ENCODE measurements around the gene EEFSEC.

Gene EEFSEC

DNA sequence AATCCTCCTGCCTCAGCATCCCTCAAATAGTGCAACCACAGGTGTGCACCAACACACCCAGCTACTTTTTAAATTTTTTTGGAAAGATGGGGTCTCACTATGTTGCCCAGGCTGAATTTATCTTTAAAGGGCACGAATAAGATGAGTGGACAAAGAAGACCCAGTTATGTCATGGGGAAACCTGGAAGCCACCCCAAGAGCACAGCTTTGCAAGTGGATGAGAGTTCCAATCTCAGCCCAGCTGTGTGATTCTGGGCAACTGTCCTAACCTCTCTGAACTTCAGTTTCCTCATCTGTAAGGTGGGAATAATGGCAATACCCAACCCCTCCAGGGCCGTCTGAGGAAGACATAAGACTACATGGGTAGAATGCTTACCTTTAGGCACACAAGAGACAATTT is 281.2 kb downstream of the EEFSEC start:
- in situ Hi-C loops (cut with MboI; ENCODE audit: low sequenced_read_pairs) = loop anchor here (25.0 kb wide), 1 partner anchor 153 kb away; no protein-coding TSS in a partner anchor

DNA sequence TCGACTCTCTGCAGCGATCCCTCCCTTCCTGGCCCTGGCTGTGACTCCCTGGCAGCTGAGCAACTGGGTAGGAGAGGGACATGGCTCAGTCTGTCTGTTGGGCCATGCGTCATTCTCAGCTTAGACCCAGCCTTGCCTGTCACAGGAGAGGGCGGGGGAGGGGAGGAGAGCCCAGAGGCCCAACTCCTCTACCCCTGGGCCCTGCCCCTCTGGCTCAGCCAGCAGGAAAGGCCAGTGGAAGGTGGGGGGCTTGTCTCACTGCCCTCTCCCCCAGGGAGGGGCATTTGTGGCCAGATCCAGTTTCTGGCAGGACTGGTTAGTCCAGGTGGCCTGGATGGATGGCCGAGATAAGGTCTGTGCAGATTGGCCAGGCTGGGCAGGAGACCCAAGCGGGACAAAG is 281.8 kb downstream of the EEFSEC start:
- in situ Hi-C loops (cut with MboI; ENCODE audit: low sequenced_read_pairs) = loop anchor here (25.0 kb wide), 1 partner anchor 152 kb away; no protein-coding TSS in a partner anchor

DNA sequence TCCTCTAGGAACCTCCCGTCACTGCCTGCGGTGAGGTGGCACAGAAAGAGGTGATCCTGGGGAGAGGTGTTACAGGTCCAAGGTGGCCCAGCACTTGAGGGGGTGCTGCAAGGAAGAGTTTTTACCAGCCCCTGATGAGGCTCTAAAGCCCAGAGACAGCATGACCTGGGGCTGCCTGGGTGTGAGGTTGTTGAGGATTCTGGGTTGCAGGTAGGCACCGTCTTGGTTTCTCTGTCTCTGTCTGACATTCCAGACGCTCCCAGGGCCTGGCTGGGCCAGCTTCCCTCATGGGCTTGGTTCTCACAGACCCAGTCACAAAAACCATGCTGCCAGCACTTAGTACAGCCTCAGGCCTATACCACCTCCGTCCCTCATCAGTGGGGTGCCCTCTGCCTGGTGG is 282.3 kb downstream of the EEFSEC start:
- in situ Hi-C loops (cut with MboI; ENCODE audit: low sequenced_read_pairs) = loop anchor here (25.0 kb wide), 1 partner anchor 152 kb away; no protein-coding TSS in a partner anchor

DNA sequence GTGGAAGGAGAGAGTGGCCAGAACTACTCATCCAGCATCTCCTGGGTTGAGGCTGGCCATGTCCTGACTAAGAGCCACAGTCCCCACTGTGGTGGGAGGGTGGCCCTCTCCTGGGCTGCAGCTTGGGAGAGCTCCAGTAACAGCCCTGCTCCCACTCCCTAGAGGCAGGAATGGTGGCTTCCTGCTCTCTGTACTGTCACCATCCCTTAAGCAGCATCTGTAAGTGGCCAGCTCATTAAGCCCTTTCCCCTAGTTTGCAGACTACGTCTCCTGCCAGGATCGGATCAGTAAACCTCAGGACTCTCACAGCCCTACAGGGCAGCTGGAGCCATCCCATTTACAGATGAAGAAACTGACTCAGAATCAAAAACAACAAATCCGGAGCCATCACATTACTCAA is 282.9 kb downstream of the EEFSEC start:
- in situ Hi-C loops (cut with MboI; ENCODE audit: low sequenced_read_pairs) = loop anchor here (25.0 kb wide), 1 partner anchor 151 kb away; no protein-coding TSS in a partner anchor

DNA sequence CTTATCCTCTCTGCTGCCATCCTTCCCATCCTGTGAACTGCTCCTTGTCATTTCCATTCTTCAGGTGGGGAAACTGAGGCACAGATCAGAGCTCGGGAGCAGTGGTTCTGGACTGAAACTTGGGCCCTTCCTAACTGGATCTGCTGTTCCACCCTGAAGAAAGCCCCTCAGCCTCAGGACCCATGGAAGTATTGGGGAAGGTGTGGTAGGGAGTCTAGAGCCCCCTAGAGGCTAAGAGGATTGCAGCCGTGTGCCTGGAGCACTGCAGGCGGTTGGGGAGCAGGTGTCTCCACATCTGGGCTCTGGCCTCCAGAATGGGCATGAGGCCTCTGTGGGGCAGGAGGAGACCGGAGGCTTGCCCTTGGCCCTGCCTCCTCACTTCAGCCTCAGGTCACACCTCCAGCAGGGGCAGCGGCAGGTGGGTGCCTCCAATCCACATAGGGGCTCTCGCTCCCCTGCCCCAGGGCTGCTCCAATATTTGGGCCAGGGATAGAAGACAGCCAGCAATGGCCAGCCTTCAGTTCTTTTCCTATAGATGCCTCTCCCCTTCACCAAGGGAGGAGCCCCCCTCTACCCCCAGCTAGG is 285.3 kb downstream of the EEFSEC start:
- in situ Hi-C loops (cut with MboI; ENCODE audit: low sequenced_read_pairs) = loop anchor here (25.0 kb wide), 1 partner anchor 149 kb away; no protein-coding TSS in a partner anchor

DNA sequence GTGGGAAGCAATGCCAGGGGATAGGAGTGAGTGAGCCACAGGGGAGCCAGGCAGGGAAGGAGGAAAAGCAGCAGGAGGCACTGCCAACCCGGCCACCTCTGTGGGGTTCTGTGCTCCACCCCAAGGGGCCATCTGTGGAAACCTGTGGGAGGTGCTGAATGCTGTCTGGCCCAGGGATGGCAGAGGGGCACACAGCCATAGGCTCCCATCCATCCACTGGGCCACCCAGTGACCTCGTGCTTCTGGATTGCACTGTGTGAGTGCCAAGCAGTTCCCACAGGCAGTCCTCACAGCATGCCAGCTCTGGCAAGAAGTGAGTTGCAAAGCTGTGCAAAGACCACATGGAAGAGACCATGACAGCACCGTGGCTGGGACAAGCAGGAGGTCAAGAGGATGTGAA is 285.9 kb downstream of the EEFSEC start:
- in situ Hi-C loops (cut with MboI; ENCODE audit: low sequenced_read_pairs) = loop anchor here (25.0 kb wide), 1 partner anchor 148 kb away; no protein-coding TSS in a partner anchor

DNA sequence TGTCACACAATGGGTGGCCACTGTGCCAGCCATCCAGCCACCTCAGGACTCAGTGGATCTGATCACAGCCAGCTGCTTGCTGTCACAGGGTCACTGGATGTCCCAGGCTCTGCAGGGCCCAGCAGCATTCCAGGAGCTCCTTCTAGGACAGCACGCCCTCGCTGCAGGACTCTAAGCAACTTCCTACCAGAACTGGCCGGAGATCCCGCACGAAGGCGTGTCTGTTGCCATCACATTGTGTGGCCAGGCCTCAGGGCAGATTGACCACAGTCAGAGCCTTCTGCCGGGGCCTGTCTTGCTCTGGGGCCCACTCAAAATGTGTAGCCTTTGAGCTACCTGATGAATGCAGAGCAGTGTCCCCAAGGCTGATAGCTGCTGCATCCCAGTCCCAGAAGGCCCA is 288.8 kb downstream of the EEFSEC start:
- in situ Hi-C loops (cut with MboI; ENCODE audit: low sequenced_read_pairs) = loop anchor here (25.0 kb wide), 1 partner anchor 145 kb away; no protein-coding TSS in a partner anchor

DNA sequence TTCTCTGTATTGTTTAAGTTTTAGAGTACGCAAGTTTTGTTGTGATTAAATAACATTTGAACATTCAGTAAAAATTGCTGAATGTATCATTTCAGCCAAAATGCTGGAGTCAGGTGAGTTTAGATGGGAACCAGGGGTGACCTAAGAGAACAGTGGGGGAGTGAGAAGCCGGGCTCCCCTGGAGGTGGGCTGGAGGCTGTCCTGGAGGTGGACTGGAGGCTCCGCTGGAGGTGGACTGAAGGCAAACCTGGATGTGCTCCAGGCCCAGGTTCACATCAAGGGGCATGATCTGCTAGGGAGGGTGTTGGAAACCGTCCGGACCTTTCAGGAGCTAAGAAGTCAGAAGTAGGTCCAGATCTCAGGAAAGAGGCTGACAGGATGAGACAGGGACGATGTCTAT is 289.7 kb downstream of the EEFSEC start:
- in situ Hi-C loops (cut with MboI; ENCODE audit: low sequenced_read_pairs) = loop anchor here (25.0 kb wide), 1 partner anchor 144 kb away; no protein-coding TSS in a partner anchor

DNA sequence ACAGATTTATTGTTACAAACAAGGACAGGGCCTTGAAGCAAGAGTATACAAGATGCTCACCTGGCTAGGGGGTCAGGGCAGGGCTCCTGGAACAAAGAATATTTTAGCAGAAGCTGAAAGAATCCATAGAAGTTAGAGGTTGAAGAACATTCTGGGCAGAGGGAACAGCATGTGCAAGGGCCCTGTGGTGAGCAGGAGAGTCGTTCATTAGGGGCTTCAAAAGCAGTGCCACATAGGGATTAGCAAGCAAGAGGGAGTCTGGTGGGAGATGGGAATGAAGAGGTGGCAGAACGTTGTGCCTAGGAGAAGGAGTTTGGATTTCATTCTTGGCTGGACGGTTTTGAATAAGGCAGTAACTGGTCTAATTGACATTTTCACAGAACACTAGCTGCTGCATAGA is 290.5 kb downstream of the EEFSEC start:
- in situ Hi-C loops (cut with MboI; ENCODE audit: low sequenced_read_pairs) = loop anchor here (25.0 kb wide), 1 partner anchor 144 kb away; no protein-coding TSS in a partner anchor

DNA sequence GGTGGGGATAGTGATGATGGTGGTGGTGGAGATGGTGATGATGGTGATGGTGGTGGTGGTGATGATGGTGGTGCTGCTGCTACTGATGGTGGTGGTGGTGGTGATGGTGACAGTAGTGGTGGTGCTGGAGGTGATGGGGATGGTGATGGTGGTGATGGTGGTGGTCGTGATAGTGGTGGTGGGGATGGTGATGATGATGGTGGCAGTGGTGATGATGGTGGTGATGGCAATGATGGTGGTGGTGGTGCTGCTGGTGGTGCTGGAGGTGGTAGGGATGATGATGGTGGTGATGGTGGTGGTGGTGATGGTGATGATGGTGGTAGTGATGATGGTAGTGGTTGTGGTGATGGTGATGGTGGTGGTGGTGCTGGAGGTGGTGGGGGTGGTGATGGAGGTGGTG is 292.1 kb downstream of the EEFSEC start:
- in situ Hi-C loops (cut with MboI; ENCODE audit: low sequenced_read_pairs) = loop anchor here (25.0 kb wide), 1 partner anchor 142 kb away; no protein-coding TSS in a partner anchor

DNA sequence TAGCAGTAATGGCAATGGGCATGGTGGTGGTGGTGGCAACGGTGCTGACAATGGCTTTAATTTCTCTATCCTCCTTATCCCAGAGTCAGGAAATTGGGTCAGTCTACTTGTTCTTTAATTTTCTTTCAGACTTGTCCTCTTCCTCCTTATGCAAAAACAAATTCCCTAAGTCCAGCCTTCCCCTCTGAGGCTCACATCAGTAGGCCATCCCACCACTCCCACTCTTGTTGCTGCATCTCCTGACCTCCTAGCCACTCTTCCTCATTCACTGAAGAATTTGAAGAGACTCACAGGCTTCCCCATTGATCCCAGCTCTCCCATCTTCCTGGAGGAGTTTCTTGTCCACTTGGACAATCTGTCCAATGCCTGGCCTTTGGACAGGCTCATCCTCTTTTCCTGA is 293.5 kb downstream of the EEFSEC start:
- in situ Hi-C loops (cut with MboI; ENCODE audit: low sequenced_read_pairs) = loop anchor here (25.0 kb wide), 1 partner anchor 140 kb away; no protein-coding TSS in a partner anchor

DNA sequence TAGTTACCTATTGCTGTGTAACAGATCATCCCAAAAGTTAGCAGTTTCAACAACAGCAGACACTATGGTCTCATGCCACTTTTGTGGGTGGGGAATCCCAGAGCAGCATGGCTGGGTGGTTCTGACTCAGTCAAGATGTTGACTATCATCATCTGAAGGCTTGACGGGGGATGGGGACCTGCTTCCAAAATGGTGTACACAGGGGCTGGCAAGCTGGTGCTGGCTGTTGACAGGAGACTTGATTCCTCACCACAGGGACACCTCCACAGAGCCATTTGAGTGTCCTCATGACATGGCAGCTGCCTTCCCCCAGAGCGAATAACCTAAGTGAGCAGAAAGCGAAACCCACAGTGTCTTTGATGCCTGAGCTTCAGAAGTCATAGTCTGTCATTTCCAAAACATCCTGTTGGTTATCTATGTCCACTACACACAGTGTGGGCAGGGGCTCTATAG is 294.3 kb downstream of the EEFSEC start:
- in situ Hi-C loops (cut with MboI; ENCODE audit: low sequenced_read_pairs) = loop anchor here (25.0 kb wide), 1 partner anchor 140 kb away; no protein-coding TSS in a partner anchor

DNA sequence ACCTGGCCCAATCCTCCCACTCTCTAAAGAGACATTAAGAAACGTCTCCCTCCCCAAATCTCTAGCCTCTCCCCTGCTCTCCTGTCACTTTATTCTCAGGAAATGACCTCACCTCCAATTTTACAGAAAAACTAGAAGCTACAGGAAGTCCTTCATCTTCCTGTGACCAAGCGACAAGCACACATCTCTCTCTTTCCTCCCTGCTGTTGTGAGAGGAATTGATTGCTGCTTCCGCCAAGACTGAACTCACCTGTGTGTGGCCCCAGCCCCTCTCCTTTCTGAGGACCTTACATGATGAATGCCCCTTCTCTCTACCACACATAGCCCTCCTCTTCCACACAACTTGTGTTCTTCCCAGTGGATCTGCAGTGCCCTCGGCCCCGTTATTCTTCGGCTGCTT is 295.2 kb downstream of the EEFSEC start:
- in situ Hi-C loops (cut with MboI; ENCODE audit: low sequenced_read_pairs) = loop anchor here (25.0 kb wide), 1 partner anchor 139 kb away; no protein-coding TSS in a partner anchor

DNA sequence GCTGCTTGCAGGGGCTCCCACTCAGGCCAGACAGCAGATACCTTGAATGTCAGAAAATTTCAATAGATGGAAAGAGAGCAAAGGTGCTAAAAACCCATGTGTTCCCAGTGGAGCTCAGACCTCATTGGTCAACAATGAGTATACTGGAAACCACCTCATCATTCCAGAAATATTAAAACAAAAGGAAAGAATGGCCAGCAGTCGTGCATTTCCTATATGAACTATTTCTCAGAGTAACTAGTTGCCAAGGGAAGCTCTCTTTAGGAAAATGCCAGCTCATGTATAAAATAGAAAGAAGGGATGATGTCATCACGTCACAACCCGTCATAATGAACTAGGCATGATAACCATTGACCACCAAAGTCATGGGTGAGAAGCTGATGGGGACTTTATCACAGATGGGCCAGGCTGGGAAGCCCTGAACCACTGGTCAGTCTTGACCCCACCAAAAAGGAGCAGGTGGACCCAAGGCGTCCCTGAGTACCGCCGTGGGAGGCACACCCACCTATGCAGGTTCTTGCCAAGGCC is 295.9 kb downstream of the EEFSEC start:
- in situ Hi-C loops (cut with MboI; ENCODE audit: low sequenced_read_pairs) = loop anchor here (25.0 kb wide), 1 partner anchor 138 kb away; no protein-coding TSS in a partner anchor

DNA sequence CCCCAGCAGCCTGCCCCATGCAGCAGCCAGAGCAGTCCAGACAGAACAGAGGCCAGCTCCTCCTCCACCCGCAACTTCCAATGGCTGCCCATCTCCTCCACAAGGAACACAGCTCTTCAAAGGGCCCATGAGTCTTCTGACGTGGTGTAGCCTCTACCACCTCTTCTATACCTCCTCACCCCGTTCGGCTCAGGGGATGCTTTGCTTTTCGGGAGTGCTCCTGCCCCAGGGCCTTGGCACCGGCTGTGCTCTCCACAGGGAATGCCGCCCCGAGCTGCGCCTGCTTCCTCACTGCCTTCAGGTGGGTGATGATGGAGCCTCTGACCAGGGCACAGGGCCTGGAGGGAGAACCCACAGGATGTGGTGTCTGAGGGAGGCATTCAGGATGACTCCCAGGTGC is 298.8 kb downstream of the EEFSEC start:
- in situ Hi-C loops (cut with MboI; ENCODE audit: low sequenced_read_pairs) = no loop called here

DNA sequence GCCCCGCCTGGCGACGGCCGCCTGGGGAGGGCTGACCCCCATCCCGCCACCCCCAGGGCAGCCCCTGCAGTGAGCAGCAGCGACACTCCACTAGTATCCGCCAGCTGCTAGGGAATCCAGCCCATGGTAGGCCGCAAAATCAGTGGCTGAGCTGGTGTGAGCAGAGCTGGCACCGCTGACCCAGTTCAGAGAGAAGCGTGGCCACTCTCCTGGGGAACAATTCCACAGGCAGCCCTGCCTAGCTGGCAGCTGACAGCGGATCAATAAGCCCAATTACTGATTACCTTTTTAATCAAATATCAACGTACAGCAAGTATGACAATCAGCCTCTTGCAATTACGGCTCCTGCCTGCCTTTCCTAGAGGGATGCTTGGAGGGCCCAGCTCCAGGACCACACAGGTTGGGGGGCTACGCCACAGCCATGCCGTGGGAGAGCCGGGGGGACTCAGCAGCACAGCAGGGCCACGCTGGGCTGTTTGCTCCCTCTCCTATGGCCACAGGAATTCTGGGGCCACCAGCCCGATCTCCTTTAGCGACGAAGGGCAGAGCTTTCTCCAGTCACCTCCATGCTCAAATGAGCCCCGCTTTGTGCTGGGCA is 299.5 kb downstream of the EEFSEC start:
- in situ Hi-C loops (cut with MboI; ENCODE audit: low sequenced_read_pairs) = no loop called here

DNA sequence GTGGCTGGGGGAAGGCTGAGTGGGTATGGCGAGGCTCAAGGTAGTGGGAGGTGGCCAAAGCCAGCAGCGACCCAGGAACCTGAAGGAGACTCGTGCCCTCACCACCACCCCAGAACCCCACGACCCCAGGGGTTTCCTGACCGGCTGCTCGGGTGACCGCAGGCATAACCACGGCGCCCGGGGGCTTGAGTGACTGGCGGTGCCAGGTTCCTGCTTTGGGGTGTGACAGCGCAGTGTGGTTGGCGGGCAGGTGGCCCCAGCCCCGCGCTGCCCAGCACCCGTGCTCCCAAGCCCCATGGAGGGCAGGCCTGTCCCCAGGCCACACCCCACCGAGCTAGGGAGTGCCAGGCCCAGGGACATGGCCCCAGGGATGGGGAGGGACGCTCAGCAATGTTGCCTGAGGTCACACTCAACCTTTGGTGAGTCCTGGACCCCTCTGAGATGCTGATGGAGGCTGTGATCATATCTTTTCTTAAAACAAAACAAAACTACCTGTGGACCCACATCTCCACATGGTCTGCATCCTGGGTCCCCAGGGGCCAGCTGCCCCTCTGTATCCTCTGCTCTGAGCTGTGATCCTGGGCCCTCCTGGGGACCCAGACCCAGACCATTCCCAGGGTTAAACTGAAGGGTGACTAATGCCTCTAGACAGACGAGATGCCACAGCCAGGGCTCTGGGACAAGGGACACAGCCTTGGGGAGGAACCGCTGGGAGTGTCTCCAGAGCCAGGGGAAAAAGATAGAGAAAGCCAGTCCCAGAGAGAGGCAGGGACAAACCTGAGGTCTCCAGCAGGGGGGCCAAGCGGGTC is 300.4 kb downstream of the EEFSEC start:
- in situ Hi-C loops (cut with MboI; ENCODE audit: low sequenced_read_pairs) = no loop called here

DNA sequence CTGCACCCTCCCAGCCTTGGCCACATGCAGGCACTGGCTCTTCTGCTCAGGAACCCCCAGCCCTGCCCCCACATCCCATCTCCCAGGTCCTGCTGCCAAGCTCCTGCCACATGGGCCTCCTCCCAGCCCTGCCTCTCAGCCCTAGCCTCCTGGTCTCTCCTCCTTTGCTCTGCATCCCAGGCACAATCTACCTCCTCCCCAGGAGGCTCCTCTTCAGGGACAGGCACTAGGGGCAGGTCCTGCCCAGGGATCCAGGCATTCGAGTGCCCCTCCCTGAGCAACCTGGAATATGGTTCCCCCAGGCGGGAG is 301.0 kb downstream of the EEFSEC start:
- in situ Hi-C loops (cut with MboI; ENCODE audit: low sequenced_read_pairs) = no loop called here

DNA sequence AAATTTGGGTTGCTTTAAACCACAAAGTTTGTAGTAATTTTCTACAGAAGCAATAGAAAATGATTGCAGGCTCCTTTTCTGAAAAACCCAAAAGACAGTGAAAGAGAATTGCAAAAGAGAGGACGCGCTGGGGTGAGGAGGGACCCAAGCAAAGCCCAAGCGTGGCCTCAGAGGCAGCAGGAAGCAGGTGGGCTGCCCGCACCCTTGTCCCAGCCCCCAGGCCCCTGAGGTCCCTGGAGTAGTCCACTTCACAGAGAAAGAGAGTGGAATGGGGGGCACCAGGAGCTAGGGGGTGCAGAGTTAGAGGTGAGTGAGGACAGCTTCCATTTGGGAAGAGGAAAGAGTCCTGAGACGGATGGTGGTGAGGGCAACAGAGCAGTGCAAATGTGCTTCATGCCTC is 301.8 kb downstream of the EEFSEC start:
- in situ Hi-C loops (cut with MboI; ENCODE audit: low sequenced_read_pairs) = no loop called here

DNA sequence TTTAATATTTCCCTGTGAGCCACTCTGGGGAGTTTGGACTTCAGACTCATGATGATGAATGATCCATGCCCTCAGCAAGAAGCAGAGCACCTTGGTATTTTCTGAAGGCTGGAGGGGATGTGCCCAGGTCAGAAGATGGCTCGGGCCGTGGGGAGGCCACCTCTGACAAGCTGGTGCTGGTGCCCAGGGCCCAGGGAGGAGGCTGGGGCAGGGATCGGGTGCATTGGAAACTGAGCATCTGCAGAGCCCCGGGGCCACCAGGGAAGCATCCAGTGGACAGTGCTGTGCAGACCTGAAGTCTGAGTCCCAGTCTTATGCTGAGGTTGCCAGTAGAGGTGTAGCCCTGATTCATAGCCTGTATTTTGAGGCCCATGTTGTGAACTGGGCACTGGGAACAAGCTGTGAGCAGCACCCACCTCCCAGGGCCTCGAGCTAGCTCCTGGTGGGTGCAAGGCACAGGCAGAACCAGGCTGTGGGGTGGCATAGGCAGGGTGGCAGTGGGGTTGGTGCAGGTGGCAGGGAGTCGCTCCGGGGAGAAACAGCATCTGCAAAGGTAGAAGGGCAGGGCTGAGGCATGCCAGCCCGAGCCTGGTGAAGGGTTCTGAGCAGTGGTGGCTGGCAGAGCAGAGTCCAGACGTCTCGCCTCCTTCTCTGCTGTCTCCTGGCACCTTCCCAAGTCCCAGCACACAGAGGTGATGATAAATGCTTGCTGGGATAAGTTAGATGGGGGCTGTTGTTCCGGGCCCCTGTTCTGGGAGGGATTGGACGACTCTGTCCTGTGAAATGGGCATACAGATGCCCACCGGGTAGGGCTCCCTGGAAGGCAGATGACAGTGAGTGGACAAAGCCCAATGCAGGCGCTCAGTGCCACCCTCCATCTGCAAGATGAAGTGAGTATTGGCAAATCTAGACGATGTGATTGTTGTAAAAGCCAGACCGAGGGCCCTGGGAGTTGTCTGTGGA is 302.8 kb downstream of the EEFSEC start:
- in situ Hi-C loops (cut with MboI; ENCODE audit: low sequenced_read_pairs) = no loop called here

Data from hTERT RPE-1 (cell line).